Measurements from ENCODE around the gene RBP5. TPM values are rescaled to one million over a fixed set of nuclear protein-coding genes. Genes with fewer than 3 reads are reported as not detected.

RBP5 gene
- total RNA-seq, 1 experiment from 2014 or later, result 2.7 TPM

DNA sequence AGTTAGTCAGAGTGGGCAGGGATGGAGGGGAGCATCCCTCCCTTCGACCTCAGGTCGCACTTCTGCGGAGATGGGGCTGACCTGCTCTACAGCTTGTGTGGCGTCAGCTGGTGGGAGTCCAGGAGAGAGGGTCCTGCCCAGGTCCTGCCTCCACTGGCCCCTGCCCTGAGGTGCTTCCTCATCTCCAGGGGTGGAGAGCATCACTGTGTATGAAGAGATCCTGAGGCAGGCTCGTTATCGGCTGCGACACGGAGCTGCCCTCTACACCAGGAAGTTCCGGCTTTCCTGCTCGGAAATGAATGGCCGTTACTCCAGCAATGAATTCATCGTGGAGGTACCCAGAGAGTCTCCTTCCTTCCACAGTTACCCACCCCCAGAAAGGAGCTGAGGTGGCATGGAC is 21.7 kb upstream of the RBP5 start:
- Histone ChIP-seq H3K9ac (ENCODE audit: extremely low read depth, insufficient read length, low read length) (no peak overlapping the region), H2BK20ac (ENCODE audit: low read depth, low read length, poor library complexity, severe bottlenecking) (no peak overlapping the region), H2BK15ac (ENCODE audit: low read depth, low read length) (no peak overlapping the region), H3T11ph (ENCODE audit: low read length) (no peak overlapping the region), H2BK12ac (ENCODE audit: insufficient read length, low read depth, low read length) (no peak overlapping the region), H2AK5ac (ENCODE audit: insufficient read length, low read length) (no peak overlapping the region), H3K18ac (ENCODE audit: insufficient read length, low read depth, low read length) (no peak overlapping the region), H3K14ac (ENCODE audit: insufficient read depth, low read length) (no peak overlapping the region), H3K4me1 (ENCODE audit: insufficient read depth, low read length) (no peaks in the 10 kb centered on the region), H3K27ac (ENCODE audit: insufficient read length, low read depth, low read length) (no peak overlapping the region), H4K8ac (replicated peaks; ENCODE audit: insufficient read length, low read depth, low read length) (no peak overlapping the region), H3K79me2 (ENCODE audit: insufficient read depth, low read length) (no peaks in the 10 kb centered on the region), H4K20me1 (ENCODE audit: control insufficient read depth, insufficient read depth, insufficient read length) (no peaks in the 10 kb centered on the region), H2BK120ac (ENCODE audit: low read depth, low read length, poor library complexity, severe bottlenecking) (no peak overlapping the region), H3K9me3 (ENCODE audit: control insufficient read depth, low read depth, low read length) (no peaks in the 10 kb centered on the region), H4K91ac (ENCODE audit: insufficient read length, low read depth, low read length) (no peak overlapping the region), H3K4me2 (ENCODE audit: insufficient read depth, insufficient read length, low read length) (no peak overlapping the region), H3K27me3 (ENCODE audit: insufficient read depth, low read length) (no peaks in the 10 kb centered on the region), H3K79me1 (ENCODE audit: insufficient read depth, low read depth, low read length, poor library complexity, severe bottlenecking) (no peaks in the 10 kb centered on the region), H2BK5ac (ENCODE audit: insufficient read length, low read length) (no peak overlapping the region), H3K23ac (ENCODE audit: insufficient read length, low read depth, low read length) (no peak overlapping the region), H3K4ac (ENCODE audit: low read depth, low read length) (no peak overlapping the region), H3K56ac (ENCODE audit: insufficient read length, low read depth, low read length) (no peak overlapping the region), H2AFZ (ENCODE audit: low read length) (no peak overlapping the region), H4K5ac (ENCODE audit: insufficient read length, low read depth, low read length) (no peak overlapping the region), H3K23me2 (ENCODE audit: insufficient read length, low read depth, low read length, poor library complexity, severe bottlenecking) (no peaks in the 10 kb centered on the region)
- Mint-ChIP-seq H3K27me3 (ENCODE audit: low read depth) (no peaks in the 10 kb centered on the region; the same call in 1 of the 2 replicates), H3K4me1 (no peaks in the 10 kb centered on the region), H3K4me3 (no peak overlapping the region), H3K36me3 (ENCODE audit: insufficient read depth in 1 of 3, low read depth in 3 of 3) (peaks cover 2 to 44% (median 34%) of the 10 kb centered on the region in 3 experiments), H3K9me3 (no peaks in the 10 kb centered on the region), H3K27ac (no peak overlapping the region)
- DNase-seq, result no peak
- no CpG with 5 or more reads among the region's 12 CpGs for WGBS (ENCODE audit: extremely low coverage, insufficient read length, low lambda C conversion rate)
- TF ChIP-seq, protein P1, sequence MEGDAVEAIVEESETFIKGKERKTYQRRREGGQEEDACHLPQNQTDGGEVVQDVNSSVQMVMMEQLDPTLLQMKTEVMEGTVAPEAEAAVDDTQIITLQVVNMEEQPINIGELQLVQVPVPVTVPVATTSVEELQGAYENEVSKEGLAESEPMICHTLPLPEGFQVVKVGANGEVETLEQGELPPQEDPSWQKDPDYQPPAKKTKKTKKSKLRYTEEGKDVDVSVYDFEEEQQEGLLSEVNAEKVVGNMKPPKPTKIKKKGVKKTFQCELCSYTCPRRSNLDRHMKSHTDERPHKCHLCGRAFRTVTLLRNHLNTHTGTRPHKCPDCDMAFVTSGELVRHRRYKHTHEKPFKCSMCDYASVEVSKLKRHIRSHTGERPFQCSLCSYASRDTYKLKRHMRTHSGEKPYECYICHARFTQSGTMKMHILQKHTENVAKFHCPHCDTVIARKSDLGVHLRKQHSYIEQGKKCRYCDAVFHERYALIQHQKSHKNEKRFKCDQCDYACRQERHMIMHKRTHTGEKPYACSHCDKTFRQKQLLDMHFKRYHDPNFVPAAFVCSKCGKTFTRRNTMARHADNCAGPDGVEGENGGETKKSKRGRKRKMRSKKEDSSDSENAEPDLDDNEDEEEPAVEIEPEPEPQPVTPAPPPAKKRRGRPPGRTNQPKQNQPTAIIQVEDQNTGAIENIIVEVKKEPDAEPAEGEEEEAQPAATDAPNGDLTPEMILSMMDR (conservative IDR thresholded peaks at IDR 0.05), result no peak
